ENCODE results near the gene FOXO6.

The FOXO6 gene

DNA sequence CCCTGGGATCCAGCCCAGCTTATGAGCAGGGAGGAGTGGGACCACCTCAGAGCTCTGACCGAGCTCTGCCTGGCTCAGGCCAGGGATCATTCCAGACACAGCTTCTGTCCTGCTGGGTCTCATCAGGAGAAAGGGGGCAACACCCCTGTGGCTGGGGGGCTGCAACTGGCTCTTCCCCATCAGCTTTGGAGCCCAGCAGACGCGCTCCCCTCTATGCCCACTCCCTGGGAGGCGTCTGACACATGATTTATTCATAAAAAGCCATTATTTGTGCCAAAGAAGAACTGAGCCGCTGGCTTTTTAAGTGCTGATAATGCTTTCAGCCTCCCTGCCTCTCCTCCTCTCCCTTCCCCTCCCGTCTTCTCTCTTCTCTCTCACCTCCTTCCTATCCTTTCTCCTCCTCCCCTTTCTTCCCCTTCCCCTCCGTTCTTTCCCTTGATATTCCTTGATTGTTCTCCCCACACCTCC is 25.0 kb downstream of the FOXO6 start:
- DNase-seq, result no peak

DNA sequence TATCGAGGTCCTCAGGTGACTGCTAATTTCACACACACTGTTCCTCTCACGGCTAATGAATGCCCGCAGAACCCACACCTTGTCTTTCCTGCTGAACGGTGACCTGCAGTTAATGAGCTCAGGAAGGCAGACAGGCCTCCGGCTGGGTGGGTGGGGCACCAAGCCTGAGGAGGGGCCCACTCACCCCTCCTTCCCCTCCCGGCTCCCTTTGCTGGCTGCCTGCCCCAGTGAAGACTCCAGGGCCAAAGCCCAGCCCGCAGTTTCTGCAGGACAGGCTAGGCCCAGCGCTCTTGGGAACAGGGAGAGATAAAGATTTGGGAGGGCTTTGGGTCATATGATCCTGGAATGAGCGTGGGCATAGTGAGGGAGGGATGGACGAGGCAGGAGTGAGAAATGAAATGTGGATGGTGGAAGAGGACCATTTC is 26.4 kb downstream of the FOXO6 start:
- peak; percentile 97 for DNase-seq

DNA sequence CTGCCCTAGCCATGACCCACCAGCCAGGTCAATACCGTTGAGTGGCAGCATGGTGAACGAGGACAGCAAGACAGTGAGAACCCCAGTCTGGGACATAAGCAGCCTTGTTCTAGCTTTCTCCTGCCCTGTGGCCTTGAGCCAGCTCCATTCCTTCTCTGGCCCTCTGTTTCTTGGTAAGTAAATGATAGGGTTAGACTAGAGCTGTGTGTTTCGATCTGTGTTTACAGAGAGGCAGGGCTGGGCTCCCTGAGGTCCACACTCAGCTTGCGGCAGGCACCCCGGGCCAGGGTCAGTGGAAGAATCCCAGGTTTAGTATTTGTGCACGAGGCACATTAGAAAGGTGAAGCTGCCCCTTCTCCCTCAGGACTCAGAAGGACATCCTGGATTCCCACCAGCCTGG is 27.3 kb downstream of the FOXO6 start:
- no peak for DNase-seq

DNA sequence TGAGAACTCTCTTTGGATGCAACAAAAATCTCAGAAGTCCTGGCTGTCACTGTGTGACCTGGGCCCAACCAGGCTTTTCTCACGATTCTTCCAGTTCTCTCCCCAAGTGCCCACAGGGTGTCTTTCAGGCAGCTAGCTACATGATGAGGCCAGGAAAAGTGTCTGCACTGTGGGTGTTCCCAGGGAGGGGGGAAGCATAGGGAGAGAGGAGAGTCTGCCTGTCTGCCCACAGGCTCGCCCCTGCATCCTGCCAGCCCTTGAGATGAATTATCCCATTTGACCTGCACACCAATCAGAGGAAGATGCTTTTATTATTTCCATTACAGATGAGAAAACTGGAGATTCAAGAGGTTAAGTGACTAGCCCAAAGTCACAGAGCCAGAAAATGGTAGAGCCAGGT is 27.8 kb downstream of the FOXO6 start:
- DNase-seq, result no peak

DNA sequence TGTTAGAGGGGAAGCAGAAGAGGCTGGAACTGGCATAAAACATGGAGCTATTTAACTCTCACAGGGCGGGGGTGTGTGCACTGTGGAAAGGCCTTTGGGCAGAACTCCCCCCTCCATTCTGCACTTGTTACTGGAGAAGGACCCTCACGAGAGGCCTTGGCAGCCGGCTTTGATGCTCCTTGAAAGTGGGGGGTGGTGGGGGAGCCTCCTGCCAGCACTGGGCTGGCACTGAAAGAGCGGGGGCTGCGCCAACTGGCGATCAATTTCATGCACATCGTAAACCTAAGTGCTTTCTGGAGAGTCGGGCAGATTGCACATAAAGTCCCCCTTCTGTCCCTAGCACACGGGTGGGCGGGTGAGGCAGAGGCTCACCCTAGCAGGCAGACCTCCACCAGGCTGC is 28.9 kb downstream of the FOXO6 start:
- DNase-seq, result peak; percentile 94

DNA sequence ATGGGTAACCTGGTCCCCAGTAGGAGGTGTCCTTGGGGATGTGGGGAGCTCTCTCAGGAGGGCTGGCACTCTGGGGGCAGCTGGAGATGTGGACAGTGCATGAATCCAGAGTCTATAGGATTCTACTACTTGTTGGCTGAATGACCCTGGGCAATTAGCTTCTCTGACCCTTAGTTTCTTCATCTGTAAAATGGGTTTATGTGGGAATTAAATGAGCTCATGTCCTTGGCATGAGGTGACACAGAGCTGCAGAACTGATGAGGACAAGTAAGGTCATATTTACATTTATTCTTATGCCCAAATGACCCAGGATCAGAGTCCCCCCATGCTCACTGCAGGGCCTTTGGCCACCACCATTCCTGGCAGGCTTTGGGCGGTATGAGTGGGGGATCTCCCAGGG is 29.3 kb downstream of the FOXO6 start:
- no peak for DNase-seq

DNA sequence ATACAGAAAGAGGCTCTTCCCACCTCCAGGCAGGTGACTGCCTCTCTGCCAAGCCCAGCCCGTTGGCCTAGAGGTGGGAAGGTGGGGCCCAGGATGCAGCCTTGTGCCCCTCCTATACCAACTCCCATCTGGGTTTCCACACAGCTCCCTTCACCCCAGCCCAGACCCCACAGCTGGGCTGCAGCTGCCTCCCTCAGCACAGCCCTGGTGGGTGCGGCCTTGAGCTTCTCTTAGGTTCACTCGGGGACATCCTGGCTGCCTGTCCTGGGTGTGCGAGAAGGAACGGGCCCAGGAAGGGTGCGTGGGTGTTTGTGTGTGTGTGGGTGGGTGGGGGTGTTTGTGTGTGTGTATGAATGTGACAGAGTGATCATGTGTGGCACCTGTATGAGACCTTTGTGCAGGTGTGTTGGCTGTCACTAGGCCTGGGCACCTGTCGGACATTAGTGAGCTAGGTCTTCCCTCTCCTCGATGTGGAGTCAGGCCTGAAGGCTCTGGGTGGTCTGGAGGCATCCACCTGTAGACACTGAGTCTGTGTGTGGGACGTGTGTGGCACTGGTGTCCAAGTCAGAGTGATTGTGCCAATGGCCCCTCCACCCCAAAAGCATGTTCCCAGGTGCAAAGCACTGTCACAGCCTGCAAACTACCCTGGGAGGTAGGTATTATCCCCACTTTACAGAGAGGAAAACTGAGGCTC is 30.7 kb downstream of the FOXO6 start:
- DNase-seq, result peak; percentile 36

DNA sequence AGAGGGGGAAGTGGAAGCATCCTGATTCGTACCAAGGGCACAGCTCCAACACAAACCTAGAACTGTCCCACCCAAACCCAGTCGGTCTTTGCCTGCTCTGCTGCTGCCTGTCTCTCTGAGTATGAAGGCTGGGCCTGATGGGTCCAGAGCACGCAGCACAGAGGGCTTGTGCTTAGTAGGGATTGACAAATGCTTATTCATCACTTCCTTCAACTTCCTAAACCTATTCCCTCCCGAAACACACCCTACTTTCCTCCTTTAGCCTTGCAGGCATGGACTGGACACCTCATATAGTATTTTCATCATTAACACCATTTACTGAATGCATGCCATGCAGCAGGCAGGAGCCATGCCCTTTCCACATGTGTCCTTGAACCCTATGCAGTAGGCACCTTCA is 31.3 kb downstream of the FOXO6 start:
- no peak for DNase-seq

DNA sequence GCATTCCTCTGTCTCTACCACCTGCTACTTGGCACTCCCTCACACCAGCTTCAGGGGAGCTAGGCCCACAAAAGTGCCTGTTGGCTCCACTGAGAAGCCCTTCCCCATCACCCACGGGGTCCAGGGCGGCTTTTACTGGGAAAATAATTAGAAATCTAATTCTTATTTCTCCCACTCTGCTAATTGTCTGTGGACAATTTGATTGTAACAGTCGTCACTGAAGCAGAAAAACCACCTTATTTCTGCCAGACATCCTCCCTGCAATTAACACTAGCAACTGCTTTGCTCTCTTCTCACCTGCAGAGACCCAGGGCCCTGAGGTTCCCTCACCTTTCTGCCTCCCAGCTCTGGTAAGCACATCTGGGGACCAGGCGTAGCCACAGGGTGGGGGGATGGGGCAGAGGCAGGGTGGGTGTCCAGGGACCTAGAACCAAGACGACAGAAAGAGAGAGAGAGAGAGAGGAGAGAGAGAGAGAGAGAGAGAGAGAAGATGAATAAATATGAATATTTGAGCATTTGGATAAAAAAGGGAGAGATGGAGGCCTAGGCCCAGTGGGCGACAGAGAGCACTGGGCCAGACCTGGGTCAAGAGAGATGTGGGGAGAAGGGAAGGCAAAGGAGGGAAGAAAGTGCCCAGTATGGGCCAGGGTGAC is 32.6 kb downstream of the FOXO6 start:
- no peak for DNase-seq

DNA sequence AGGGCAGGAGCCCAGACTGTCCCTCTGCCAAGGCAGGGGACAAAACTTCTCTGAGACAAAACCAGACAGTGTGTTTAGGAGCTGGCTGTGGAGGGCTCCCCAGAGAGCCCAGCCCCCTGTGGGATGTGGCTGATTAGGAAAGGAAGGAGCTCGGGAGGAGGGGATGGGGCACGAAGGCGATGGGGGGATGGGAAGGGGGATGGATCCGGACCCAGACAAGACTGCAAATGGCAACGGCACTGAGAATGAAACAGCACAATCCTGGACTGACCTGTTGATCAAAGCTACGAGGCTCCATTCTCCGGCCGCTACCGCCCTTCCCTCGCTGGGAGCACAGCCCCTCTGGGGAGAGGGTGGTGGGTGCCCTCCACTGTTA is 33.1 kb downstream of the FOXO6 start:
- no peak for DNase-seq

DNA sequence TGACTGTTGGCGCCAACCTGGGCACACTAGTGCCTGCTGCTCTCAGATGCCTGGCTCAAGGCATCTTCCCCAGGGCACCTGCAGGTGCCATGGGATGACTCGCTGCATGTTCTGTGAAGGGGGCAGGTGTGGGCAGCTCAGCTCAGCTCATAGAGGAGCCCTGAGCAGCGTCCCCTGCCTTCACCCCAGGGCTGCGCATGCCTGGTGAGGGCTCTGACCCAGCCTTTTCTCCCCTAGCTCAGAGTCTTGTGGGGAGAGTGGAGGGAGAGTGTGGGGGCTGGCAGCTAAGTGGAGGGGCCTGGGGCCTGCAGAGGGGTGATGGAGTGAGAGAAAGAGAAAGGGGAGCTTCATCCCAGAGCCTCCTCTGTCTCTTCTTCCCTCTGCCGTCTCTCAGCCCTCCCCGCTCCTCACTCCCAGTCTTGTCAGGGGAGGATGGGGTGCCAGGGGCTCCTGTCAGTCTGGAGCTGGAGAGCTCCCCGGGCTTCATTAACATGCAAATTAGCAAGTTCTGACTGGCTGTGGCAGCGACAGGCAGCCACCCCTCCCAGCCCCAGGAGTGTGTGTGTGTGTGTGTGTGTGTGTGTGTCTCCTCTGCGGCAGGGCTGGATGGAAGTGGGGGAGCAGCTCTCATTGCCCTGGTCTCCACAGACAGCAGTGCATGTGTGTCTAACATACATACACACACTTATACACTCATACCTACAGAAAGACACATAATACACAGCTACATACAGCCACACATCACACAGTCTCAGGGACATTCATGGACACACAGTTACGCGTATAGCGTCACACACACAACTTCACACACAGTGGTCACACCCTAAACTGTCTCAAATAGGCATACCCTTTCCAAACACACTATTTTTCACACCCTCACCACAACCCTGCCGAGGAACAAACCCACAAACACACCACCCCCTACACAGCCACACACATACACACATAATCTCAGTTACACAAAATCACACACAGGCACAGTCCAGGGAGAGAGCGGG is 34.0 kb downstream of the FOXO6 start:
- peak; percentile 89 for DNase-seq

DNA sequence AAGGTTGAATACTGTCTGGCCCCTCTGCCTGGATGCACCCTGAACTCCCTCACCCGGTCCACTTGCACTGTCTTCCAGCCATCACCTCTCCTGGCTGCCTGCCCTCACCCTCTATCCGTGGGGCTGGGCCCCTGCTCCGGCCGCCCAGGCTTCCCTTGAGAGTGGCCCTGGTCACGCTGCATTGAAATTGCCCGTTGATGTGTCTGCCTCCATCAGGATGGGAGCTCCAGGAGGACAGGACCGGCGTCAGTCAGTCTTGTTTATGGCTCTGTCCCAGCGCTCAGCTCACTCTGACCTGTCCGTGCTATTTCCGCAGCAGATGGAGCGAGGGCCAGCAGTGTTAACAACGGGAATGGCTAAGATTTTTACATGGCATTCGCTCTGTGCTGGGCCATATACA is 34.9 kb downstream of the FOXO6 start:
- DNase-seq, result no peak

DNA sequence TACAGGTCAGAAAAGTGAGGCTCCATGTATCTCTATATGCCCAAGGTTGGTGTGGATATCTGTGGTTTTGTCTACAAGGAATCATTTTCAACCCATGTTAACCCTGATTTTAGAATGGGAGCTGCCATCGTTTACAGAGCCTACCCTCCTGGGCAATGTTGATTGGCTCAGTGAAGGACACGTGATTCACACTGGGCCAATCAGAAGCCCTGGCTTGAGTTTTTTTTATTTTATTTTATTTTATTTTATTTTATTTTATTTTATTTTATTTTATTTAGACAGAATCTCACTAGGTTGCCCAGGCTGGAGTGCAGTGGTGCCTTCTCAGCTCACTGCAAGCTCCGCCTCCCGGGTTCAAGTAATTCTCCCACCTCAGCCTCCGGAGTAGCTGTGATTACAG is 35.8 kb downstream of the FOXO6 start:
- DNase-seq, result no peak

DNA sequence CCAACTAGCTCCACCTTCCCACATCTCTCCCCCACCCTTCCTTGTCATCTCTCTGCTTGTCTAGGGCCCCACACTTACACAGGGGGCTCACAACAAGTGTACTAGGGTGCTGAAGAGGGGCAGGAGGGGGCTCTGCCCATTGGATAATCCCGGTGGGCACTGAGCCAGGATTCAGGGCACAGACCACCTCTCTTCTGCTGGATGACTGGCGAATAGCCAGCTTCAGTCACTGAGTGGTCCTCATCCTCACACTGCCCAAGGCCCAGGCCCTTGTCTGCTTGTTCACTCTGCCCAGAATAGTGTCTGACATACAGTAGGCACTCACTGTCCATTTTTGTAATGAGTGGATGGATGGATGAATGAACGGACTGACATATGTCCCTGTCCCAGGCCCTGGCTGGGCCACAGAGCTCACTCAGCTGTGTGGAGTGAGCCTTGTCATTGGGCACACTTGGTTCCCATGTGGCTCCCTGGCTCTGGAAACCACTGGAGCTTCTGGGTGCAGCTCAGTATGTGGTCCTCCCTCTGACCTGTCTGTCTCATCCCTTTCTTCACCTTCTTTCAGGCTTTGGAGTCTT is 36.6 kb downstream of the FOXO6 start:
- DNase-seq, result peak; percentile 42

DNA sequence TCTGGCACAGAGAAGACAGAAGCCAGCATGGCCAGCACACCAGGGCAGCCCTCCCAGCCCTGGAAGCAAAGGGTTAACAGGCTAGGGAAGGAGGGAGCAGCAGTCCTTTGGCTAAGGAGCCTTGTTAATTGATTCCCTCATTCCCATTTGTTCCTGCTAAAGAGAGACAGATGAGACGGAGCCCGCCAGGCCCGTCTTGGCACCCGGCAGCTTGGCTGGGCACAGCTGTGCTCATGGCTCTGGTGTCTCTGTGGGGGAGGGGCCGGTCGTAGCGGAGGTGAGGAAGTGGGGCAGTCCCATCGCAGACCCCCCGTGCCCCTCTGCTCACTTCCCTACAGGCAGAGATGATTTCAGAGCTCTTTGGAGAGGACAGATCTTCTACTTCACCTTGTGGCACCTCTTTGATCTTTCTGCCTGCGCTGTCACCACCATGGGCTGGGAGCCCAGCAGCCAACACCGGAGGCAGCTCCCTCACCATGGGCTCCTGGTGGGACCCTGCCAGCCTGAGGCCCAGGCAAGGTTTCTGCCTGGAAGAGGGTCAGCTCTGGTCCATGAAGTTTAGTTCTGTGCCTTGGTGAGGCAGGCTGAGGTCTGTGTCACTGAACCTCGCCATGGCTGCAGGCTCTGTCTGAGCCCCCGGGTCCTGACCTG is 38.0 kb downstream of the FOXO6 start:
- DNase-seq, result peak; percentile 59

DNA sequence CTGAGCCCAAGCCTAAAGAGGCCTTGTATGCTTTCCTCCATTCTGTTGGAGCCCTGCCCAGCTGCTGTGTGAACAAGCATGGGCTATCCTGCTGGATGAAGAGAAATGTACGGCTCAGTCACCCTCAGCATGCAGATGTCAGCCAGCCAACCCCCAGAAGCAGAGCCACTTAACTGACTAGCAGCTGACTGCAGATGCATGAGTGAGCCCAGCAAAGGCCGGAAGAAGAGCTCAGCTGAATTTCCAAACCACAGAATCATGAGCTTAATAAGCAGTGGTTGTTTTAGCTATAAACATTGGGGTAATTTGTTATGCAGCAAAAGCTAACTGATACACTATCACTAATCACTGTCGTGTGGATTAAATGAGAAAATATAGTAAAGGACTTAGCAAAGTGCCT is 39.0 kb downstream of the FOXO6 start:
- no peak for DNase-seq

DNA sequence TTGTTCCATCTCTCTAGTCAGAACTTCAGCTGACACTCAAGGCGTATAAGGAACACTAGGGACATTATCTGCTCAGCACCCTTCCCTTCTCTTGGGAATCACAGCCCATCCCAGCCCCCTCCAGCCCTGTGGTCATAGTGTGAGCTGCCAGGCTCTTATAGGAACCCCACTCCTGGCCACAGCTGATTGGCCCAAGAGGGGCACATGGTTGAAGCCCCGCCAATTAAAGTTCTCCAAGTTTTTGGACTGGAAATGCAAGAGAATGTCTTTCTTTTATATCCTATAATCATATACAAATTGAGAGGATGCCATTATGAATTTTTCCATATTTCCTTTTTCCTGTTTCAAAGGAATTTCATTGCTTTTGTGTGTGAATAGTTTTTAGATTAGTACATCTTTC is 40.7 kb downstream of the FOXO6 start:
- DNase-seq, result no peak

DNA sequence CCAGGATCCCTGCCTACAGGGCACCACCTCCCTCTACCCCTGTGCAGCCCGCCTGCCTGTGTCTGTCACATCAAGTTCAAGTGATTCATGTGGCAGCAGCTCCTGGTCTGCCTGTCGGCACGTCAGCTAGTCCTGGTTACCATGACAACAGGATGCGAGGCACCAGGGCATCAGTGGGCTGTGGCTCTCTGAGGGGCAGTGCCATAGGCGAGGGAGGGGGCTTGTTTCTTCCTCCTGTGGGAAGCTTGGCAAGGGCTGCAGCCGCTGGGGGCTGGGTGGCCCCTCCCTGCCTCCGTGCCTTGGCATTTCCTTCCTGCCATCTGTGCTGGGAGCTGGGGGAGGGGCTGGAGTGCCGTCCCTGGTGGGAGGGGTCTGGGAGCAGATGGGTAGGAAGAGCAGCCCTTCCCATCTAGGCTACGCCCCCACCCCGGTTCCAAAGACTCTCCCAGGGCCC is 43.1 kb downstream of the FOXO6 start:
- peak; percentile 87 for DNase-seq

DNA sequence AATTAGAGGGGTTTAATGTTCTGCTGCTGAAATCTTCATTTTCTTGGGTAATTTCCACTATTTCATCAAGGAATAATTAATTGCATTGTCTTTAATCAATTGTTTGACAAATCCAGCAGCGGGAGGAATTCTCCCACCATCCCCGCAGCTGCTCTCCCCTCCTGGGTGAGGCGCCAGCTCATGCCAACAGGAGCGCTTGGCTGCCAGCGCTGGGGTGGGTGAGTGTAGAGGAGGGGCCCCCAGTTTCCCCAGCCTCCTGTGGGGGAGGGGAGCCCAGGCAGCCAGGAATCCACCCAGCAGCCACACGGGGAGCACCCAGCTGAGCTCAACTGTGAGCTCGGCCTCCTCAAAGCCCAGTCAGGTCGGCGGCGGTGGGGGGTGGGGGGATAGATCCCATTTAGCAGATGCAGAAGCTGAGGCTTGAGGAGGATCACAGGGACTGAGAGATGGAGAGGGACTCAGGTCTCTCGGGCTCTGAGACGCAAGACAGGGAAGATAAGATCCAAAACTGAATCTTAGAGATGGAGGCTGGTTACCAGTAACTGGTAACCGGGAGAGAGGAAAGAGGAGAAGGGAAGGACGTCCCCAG is 46.5 kb downstream of the FOXO6 start:
- DNase-seq, result no peak

DNA sequence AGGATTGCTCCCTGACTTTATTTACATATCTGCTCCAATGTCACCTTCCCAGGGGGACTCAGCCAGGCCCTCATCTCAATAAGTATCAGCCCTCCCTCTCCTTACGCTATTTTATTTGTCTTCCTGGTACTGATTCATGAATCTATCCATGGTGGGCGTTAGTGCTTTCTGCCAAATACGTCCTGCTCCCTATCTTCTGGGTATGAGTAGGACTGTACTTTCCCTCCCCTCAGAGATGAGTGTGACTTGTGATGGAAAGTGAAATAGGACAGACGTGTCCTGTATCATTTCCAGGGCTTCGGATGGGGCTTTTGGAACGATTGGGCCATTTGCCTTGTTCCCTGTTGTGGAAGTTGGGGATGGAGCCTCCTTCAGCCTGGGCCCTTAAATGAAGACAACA is 47.5 kb downstream of the FOXO6 start:
- DNase-seq, result no peak

DNA sequence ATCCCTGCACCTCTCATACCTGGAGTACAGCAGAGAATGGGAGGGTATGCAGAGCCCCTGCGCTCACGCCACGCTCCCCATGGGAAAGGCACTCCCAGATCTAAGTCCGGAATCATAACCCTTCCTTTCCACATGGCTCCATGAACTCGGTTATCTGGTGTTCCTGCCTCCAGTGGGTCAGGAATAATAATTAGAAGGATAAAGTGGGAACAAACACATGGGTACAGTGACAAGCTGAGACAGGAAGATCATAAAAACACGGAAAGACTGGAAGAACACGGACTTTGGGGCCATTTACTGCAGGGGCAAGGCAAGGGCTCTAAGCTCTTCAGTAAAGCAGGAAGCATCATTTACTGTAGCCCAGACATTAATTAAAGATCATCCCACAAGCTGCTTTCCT is 48.6 kb downstream of the FOXO6 start:
- no peak for DNase-seq

DNA sequence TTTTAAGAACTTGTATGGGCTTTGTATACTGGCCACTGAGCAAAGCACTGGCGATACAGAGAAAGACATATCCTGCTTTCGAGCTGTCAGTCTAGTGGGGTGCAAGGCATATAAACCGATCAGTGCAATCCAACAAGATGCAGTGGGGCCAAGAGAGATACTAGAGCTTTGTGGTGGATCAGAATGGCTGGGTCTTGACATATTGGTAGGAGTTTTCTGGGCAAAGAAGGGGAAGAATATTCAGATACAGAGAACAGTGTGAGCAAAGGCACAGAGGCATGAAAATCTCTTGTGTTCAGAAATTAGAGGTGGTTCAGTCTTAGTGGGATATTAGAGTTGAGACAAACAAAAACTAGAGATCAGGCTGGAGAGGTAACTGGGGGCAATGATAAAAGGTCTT is 49.2 kb downstream of the FOXO6 start:
- DNase-seq, result no peak
